WERI-Rb-1 (cell line): ENCODE data around the gene ZNF366.

Experiments used
- DNase-seq: peaks from one replicate; pipeline ENCODE4 v3.0.0-alpha.2; 2020
- H3K27ac ChIP-seq: fragments of 250-450 bp; sonication (Bioruptor Pico); 2 replicates; pipeline ENCODE4 v1.5.1; 2020; ENCODE audit warnings: mild to moderate bottlenecking, moderate library complexity
- H3K27me3 ChIP-seq: fragments of 250-450 bp; sonication (Bioruptor Pico); 2 replicates; pipeline ENCODE4 v1.5.1; 2021; ENCODE audit warnings: mild to moderate bottlenecking, low read depth, moderate library complexity; ENCODE audit not compliant: insufficient read depth, severe bottlenecking
- H3K36me3 ChIP-seq: fragments of 250-450 bp; sonication (Bioruptor Pico); 2 replicates; pipeline ENCODE4 v1.5.1; 2020; ENCODE audit warnings: mild to moderate bottlenecking, moderate library complexity
- H3K4me3 ChIP-seq: 2 replicates; pipeline ENCODE4 v1.5.1; 2011; ENCODE audit warnings: low read depth, mild to moderate bottlenecking, control low read depth, low read length
- H3K9me3 ChIP-seq: fragments of 250-450 bp; sonication (Bioruptor Pico); 2 replicates; pipeline ENCODE4 v1.5.1; 2021; ENCODE audit warnings: mild to moderate bottlenecking, moderate library complexity; ENCODE audit not compliant: severe bottlenecking
- CTCF ChIP-seq: IDR thresholded peaks from 2 replicates; pipeline ENCODE4 v1.5.1; 2011; ENCODE audit warnings: low read depth, mild to moderate bottlenecking, control low read depth, inconsistent platforms, low read length

The ZNF366 gene

GRCh38 chr5:72457491-72457890 lies 49.7 kb downstream of the ZNF366 start:
- no peak for DNase-seq
- TF ChIP-seq CTCF: no peak
- Histone ChIP-seq H3K27me3 (no peaks in the 10 kb centered on the region), H3K27ac (no peak overlapping the region), H3K4me3 (no peak overlapping the region), H3K36me3 (no peaks in the 10 kb centered on the region), H3K9me3 (no peaks in the 10 kb centered on the region)

GRCh38 chr5:72456391-72457074 lies 50.7 kb downstream of the ZNF366 start:
- Histone ChIP-seq H3K36me3 (no peaks in the 10 kb centered on the region), H3K27me3 (no peaks in the 10 kb centered on the region), H3K4me3 (no peak overlapping the region), H3K9me3 (no peaks in the 10 kb centered on the region), H3K27ac (no peak overlapping the region)
- no peak for TF ChIP-seq CTCF
- DNase-seq: peak; percentile 43

GRCh38 chr5:72455476-72455875 lies 51.7 kb downstream of the ZNF366 start:
- Histone ChIP-seq H3K27me3 (no peaks in the 10 kb centered on the region), H3K27ac (no peak overlapping the region), H3K36me3 (no peaks in the 10 kb centered on the region), H3K4me3 (no peak overlapping the region), H3K9me3 (no peaks in the 10 kb centered on the region)
- TF ChIP-seq CTCF: no peak
- no peak for DNase-seq

- Histone ChIP-seq H3K4me3 (no peak overlapping the region), H3K9me3 (no peaks in the 10 kb centered on the region), H3K36me3 (no peaks in the 10 kb centered on the region), H3K27ac (no peak overlapping the region), H3K27me3 (no peaks in the 10 kb centered on the region)
- no peak for DNase-seq
- TF ChIP-seq CTCF: no peak
Measured at GRCh38 chr5:72454996-72455395, 52.2 kb downstream of the ZNF366 start.

GRCh38 chr5:72453246-72453775 lies 53.9 kb downstream of the ZNF366 start:
- Histone ChIP-seq H3K4me3 (no peak overlapping the region), H3K27me3 (no peaks in the 10 kb centered on the region), H3K9me3 (no peaks in the 10 kb centered on the region), H3K27ac (no peak overlapping the region), H3K36me3 (no peaks in the 10 kb centered on the region)
- TF ChIP-seq CTCF: no peak
- no peak for DNase-seq
